B cell (primary cell): ENCODE measurements around the gene SCN10A.

Source experiments
- CTCF ChIP-seq: fragments of 200-600 bp; IDR thresholded peaks from one replicate; pipeline ENCODE4 v1.8.0; 2022; ENCODE audit warnings: antibody characterized with exemption, mild to moderate bottlenecking
- EZH2 ChIP-seq: IDR thresholded peaks from 2 replicates; pipeline ENCODE4 v1.6.1; 2012; ENCODE audit warnings: borderline replicate concordance, low read depth, mild to moderate bottlenecking, moderate library complexity, low read length; ENCODE audit not compliant: insufficient read depth, poor library complexity, severe bottlenecking

- no peak for TF ChIP-seq EZH2
- TF ChIP-seq CTCF, result no peak
Observed at GRCh38 chr3:38728008-38728407, 88.0 kb downstream of the SCN10A start.
